PC-3 (cell line): Measurements from ENCODE around the gene TPTE2.

Source experiments
- EZH2phosphoT487 ChIP-seq: fragments of 300-600 bp; sonication (generic); IDR thresholded peaks from 2 replicates; pipeline ENCODE4 v1.6.1; 2018; ENCODE audit warnings: mild to moderate bottlenecking, antibody characterized with exemption, low read length, borderline replicate concordance
- TF ChIP-seq, protein P1 (sequence below): fragments of 300-600 bp; sonication (generic); conservative IDR thresholded peaks from 2 replicates; pipeline ENCODE4 v1.5.1; 2017; ENCODE audit warnings: antibody characterized with exemption, low read depth, mild to moderate bottlenecking, low read length

DNA sequence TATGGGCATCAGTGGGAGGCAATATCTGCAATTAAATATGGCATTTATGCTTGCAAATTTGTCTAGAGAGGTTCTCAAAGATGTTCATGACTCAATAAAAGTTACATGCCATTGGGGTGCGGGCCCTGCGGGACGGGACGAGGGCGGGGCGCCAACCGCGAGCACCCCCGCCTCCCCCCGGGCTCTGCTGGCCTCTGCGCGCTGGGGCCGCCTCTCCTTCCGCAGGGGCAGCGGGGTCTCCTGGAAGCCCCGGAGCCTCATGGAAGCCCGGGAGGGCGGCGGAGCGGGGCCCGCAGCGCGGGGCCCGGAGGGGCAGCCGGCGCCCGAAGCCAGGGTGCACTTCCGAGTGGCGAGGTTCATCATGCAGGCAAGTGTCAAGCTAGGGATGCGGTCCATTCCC is 179.2 kb downstream of the TPTE2 start:
- TF ChIP-seq, protein P1, sequence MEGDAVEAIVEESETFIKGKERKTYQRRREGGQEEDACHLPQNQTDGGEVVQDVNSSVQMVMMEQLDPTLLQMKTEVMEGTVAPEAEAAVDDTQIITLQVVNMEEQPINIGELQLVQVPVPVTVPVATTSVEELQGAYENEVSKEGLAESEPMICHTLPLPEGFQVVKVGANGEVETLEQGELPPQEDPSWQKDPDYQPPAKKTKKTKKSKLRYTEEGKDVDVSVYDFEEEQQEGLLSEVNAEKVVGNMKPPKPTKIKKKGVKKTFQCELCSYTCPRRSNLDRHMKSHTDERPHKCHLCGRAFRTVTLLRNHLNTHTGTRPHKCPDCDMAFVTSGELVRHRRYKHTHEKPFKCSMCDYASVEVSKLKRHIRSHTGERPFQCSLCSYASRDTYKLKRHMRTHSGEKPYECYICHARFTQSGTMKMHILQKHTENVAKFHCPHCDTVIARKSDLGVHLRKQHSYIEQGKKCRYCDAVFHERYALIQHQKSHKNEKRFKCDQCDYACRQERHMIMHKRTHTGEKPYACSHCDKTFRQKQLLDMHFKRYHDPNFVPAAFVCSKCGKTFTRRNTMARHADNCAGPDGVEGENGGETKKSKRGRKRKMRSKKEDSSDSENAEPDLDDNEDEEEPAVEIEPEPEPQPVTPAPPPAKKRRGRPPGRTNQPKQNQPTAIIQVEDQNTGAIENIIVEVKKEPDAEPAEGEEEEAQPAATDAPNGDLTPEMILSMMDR, result no peak
- TF ChIP-seq EZH2phosphoT487, result no peak
